PC-3 (cell line): ENCODE measurements around the gene EPHA3.

Experiments
- EZH2 ChIP-seq: fragments of 300-600 bp; sonication (generic); IDR thresholded peaks from one replicate; pipeline ENCODE4 v1.6.1; 2017; ENCODE audit warnings: antibody characterized with exemption, mild to moderate bottlenecking, low read length; ENCODE audit not compliant: unreplicated experiment
- TF ChIP-seq, protein P1 (sequence below): fragments of 300-600 bp; sonication (generic); conservative IDR thresholded peaks from 2 replicates; pipeline ENCODE4 v1.5.1; 2017; ENCODE audit warnings: antibody characterized with exemption, low read depth, mild to moderate bottlenecking, low read length

DNA sequence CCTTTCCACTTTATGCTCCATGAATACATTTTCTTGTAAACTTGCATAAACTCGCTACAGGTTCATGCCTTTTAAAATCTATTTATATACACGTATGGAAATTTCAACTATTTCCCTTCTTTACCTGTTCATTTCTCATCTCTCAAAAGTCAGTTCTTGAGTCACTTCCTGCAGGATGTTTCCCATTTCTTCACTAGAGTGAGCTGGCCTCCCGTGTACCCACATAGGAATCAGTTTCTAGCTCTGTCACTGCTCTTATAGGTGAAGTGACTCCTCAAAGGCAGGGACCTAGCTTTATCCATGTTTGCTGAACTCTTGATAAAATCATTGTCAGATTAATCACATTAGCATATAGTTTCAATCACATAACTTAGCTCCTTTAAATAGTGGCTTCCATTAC, 259.7 kb downstream of the EPHA3 start:
- TF ChIP-seq, protein P1, sequence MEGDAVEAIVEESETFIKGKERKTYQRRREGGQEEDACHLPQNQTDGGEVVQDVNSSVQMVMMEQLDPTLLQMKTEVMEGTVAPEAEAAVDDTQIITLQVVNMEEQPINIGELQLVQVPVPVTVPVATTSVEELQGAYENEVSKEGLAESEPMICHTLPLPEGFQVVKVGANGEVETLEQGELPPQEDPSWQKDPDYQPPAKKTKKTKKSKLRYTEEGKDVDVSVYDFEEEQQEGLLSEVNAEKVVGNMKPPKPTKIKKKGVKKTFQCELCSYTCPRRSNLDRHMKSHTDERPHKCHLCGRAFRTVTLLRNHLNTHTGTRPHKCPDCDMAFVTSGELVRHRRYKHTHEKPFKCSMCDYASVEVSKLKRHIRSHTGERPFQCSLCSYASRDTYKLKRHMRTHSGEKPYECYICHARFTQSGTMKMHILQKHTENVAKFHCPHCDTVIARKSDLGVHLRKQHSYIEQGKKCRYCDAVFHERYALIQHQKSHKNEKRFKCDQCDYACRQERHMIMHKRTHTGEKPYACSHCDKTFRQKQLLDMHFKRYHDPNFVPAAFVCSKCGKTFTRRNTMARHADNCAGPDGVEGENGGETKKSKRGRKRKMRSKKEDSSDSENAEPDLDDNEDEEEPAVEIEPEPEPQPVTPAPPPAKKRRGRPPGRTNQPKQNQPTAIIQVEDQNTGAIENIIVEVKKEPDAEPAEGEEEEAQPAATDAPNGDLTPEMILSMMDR = no peak
- TF ChIP-seq EZH2 = no peak
